GM12878 (cell line): ENCODE results near the gene FAP. TPM values are rescaled to one million over a fixed set of nuclear protein-coding genes. Genes with fewer than 3 reads are reported as not detected.

Experiments used
- ATAC-seq: fragments of 200-7000 bp; cut with Tn5 transposase; 3 replicates; pipeline ENCODE4 v1.9.1; 2020; ENCODE audit warnings: mild to moderate bottlenecking, moderate library complexity
- BruUV-seq: library from RNA; stranded (reverse); fragments of 400-500 nt; replicated peaks from 2 replicates; lab custom pipeline; 2021; lab: Mats Ljungman, UMichigan
- CTCF ChIA-PET: fragments of 300-600 bp; sonication (Branson Sonifier 250); formaldehyde crosslinking; extraction: SDS; loops from one replicate; lab custom pipeline; 2021; ENCODE audit warnings: inconsistent platforms; lab: Yijun Ruan, JAX
- POLR2A ChIA-PET: fragments of 350-600 bp; formaldehyde crosslinking; extraction: SDS; loops from one replicate; lab custom pipeline; 2021; ENCODE audit warnings: inconsistent platforms; lab: Charles Lee
- RAD21 ChIA-PET: fragments of 300-600 bp; sonication (Branson Sonifier 250); formaldehyde crosslinking; loops from one replicate; lab custom pipeline; 2023; ENCODE audit warnings: antibody characterized with exemption; ENCODE audit not compliant: unreplicated experiment; lab: Charles Lee
- SMC1A ChIA-PET: fragments of 300-600 bp; sonication (Branson Sonifier 250); formaldehyde crosslinking; loops from one replicate; lab custom pipeline; 2023; ENCODE audit not compliant: unreplicated experiment, uncharacterized antibody; lab: Charles Lee
- DNase-seq: peaks from one replicate; pipeline ENCODE4 v3.0.0-alpha.2; 2011; ENCODE audit warnings: low read depth, low spot score
- FAIRE-seq: peaks from 3 replicates; lab custom pipeline; 2011; peaks lifted over from hg19 to GRCh38; lab: Jason Lieb, UNC
- H2AFZ ChIP-seq: 2 replicates; pipeline ENCODE4 v1.6.0; 2011; ENCODE audit warnings: low read depth, low read length, control low read depth; ENCODE audit not compliant: control insufficient read depth
- H3K27ac ChIP-seq: 2 replicates; pipeline ENCODE4 v1.5.1; 2011; ENCODE audit warnings: control low read depth; ENCODE audit not compliant: control insufficient read depth, insufficient read depth
- H3K27me3 ChIP-seq, 2 experiments: replicated peaks in 1 of 2; 2 replicates each; pipeline versions ENCODE4 v1.6.0 to v1.6.1; 2011; ENCODE audit warnings: low read length in 1 of 2; ENCODE audit not compliant: control insufficient read depth in 2 of 2, insufficient read depth in 2 of 2
- H3K36me3 ChIP-seq, 2 experiments: 2 replicates each; pipeline ENCODE4 v1.5.1; 2011; ENCODE audit warnings: low read length in 1 of 2; ENCODE audit not compliant: control insufficient read depth in 2 of 2, insufficient read depth in 2 of 2
- H3K4me1 ChIP-seq: 2 replicates; pipeline ENCODE4 v1.6.1; 2011; ENCODE audit warnings: mild to moderate bottlenecking, low read length, moderate library complexity, mixed read lengths; ENCODE audit not compliant: control insufficient read depth, insufficient read depth
- H3K4me2 ChIP-seq: 2 replicates; pipeline ENCODE4 v1.6.0; 2011; ENCODE audit warnings: control low read depth; ENCODE audit not compliant: control insufficient read depth, insufficient read depth
- H3K4me3 ChIP-seq: fragments of 200-600 bp; sonication (generic); 2 replicates; pipeline ENCODE4 v1.5.1; 2016
- H3K79me2 ChIP-seq: 2 replicates; pipeline ENCODE4 v1.6.0; 2011; ENCODE audit warnings: low read length; ENCODE audit not compliant: control insufficient read depth, insufficient read depth
- H3K9ac ChIP-seq: 2 replicates; pipeline ENCODE4 v1.8.0; 2011; ENCODE audit warnings: low read length, control low read depth, mixed read lengths; ENCODE audit not compliant: control insufficient read depth, insufficient read depth
- H3K9me3 ChIP-seq: replicated peaks from 3 replicates; pipeline ENCODE4 v1.5.1; 2011; ENCODE audit warnings: mild to moderate bottlenecking, low read length; ENCODE audit not compliant: control insufficient read depth, insufficient read depth
- H4K20me1 ChIP-seq: 2 replicates; pipeline ENCODE4 v1.6.0; 2011; ENCODE audit not compliant: control insufficient read depth, insufficient read depth
- JUNB ChIP-seq: IDR thresholded peaks from 2 replicates; pipeline ENCODE4 v1.6.1; 2016; ENCODE audit warnings: antibody characterized with exemption, mild to moderate bottlenecking
- MEF2B ChIP-seq: fragments of 450-650 bp; IDR thresholded peaks from 2 replicates; pipeline ENCODE4 v1.6.1; 2018; ENCODE audit warnings: mild to moderate bottlenecking, moderate library complexity; ENCODE audit not compliant: partially characterized antibody, poor library complexity, severe bottlenecking
- MTA3 ChIP-seq: IDR thresholded peaks from 2 replicates; pipeline ENCODE4 v1.6.1; 2012; ENCODE audit warnings: low read length, inconsistent platforms, borderline replicate concordance
- MYB ChIP-seq: fragments of 150-350 bp; IDR thresholded peaks from 2 replicates; pipeline ENCODE4 v1.6.1; 2014; ENCODE audit warnings: mild to moderate bottlenecking, low read depth, low read length, borderline replicate concordance
- POLR2AphosphoS5 ChIP-seq: IDR thresholded peaks from 2 replicates; pipeline ENCODE4 v1.6.1; 2011; ENCODE audit warnings: mild to moderate bottlenecking, low read length, inconsistent platforms
- RFX5 ChIP-seq: IDR thresholded peaks from 2 replicates; pipeline ENCODE4 v1.6.1; 2011; ENCODE audit warnings: low read depth, low read length, improper control_type of control experiment
- WGBS: methylation state at CpG from one replicate; pipeline ENCODE4 v1.1.6; 2016; ENCODE audit warnings: low lambda C conversion rate; ENCODE audit not compliant: insufficient replicate concordance, insufficient coverage; ENCODE audit errors: missing lambda C conversion rate; 5-methylcytosine and 5-hydroxymethylcytosine counted together
- in situ Hi-C: fragments of 300-500 bp; cut with MboI; formaldehyde crosslinking; loops from 9 replicates; pipeline ENCODE4 v1.14.3; 2018; ENCODE audit warnings: mixed read lengths
- intact Hi-C: fragments of 100-400 bp; cut with micrococcal nuclease; formaldehyde crosslinking; loops from one replicate; pipeline ENCODE4 v1.14.2; 2022; ENCODE audit not compliant: unreplicated experiment
- polyA plus RNA-seq, 11 experiments: library from polyadenylated mRNA; depleted of rRNA in 4 of 11; unstranded in 6 of 11; stranded (reverse) in 5 of 11; fragments of >200 nt; fragmentation: Nextera tagmentation in 4 of 11; fragmentation: Illumina TruSeq in 1 of 11; extraction: Ambion mirVana in 4 of 11; extraction: Trizol in 1 of 11; gene quantifications; 1 replicate in 1 of 11; 2 replicates in 10 of 11; pipeline versions ENCODE4 v1.2.1 to v1.2.3, GENCODE V29; 2011 to 2016; ENCODE audit warnings: inconsistent platforms in 2 of 11, missing spikeins in 2 of 11, low read depth in 1 of 11
- total RNA-seq, 4 experiments: library from RNA; depleted of rRNA in 3 of 4; stranded (reverse); fragments of >200 nt in 3 of 4; fragmentation: Illumina TruSeq in 1 of 4; extraction: Trizol in 1 of 4; gene quantifications; 2 replicates each; pipeline versions ENCODE4 v1.2.1 to v1.2.3, GENCODE V29; 2013 to 2021
- TF ChIP-seq, protein P1 (sequence below): IDR thresholded peaks from 2 replicates; pipeline ENCODE4 v1.6.1; 2012; ENCODE audit warnings: improper control_type of control experiment, low read depth, low read length; ENCODE audit not compliant: insufficient replicate concordance
- TF ChIP-seq, protein P2 (sequence below): IDR thresholded peaks from 2 replicates; pipeline ENCODE4 v1.6.1; 2012; ENCODE audit warnings: low read depth, low read length, improper control_type of control experiment
- TF ChIP-seq, protein P3 (sequence below): IDR thresholded peaks from 2 replicates; pipeline ENCODE4 v1.6.1; 2011; ENCODE audit warnings: mild to moderate bottlenecking, low read depth, low read length, moderate library complexity; ENCODE audit not compliant: insufficient replicate concordance

Gene FAP
- total and polyA plus RNA-seq, 10 of the 15 experiments (the other 5 are each of a cell fraction or from before 2014, with no cell fraction given), result 0.16 TPM; not detected in 9

DNA sequence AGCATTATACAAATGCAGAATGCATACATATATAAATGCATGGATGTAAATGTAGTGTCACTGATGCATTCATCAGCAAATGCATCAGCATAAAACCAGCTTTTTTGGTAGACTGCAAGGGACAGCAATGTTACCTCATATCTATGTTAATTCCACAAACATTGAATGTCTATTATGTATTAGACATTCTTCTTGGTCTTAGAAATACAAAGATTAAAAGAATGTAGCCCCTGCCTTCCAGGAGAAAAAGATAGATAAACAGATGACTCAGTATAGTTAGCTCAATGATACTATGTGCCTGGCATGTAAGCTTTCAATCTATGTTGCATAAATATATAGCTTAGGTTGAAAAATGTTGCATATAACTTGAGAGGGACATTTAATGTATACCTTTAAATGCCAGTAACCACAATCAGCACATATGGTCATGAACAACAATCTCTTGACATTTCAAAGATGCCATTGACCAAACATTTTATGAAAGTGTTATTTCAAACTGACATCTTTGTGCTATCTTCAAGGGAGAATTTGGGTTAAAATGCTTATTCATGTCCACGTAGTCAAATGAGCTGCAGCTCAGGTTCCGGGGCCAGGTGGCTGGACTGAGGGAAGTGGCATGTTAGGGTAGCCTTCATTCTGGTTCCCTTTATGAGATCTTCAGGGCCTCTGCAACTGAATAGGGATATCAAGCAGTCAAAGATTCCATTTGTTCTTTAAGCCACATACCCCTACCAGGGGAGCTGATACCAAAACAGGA is 46.0 kb downstream of the FAP start:
- H3K79me2 ChIP-seq, result no peaks in the 10 kb centered on the region
- in situ Hi-C loops (no loop called here), intact Hi-C loops (no loop called here)
- TF ChIP-seq MEF2B (no peak), MYB (no peak), MTA3 (no peak), POLR2AphosphoS5 (no peak), JUNB (no peak), RFX5 (no peak)
- TF ChIP-seq, protein P1, sequence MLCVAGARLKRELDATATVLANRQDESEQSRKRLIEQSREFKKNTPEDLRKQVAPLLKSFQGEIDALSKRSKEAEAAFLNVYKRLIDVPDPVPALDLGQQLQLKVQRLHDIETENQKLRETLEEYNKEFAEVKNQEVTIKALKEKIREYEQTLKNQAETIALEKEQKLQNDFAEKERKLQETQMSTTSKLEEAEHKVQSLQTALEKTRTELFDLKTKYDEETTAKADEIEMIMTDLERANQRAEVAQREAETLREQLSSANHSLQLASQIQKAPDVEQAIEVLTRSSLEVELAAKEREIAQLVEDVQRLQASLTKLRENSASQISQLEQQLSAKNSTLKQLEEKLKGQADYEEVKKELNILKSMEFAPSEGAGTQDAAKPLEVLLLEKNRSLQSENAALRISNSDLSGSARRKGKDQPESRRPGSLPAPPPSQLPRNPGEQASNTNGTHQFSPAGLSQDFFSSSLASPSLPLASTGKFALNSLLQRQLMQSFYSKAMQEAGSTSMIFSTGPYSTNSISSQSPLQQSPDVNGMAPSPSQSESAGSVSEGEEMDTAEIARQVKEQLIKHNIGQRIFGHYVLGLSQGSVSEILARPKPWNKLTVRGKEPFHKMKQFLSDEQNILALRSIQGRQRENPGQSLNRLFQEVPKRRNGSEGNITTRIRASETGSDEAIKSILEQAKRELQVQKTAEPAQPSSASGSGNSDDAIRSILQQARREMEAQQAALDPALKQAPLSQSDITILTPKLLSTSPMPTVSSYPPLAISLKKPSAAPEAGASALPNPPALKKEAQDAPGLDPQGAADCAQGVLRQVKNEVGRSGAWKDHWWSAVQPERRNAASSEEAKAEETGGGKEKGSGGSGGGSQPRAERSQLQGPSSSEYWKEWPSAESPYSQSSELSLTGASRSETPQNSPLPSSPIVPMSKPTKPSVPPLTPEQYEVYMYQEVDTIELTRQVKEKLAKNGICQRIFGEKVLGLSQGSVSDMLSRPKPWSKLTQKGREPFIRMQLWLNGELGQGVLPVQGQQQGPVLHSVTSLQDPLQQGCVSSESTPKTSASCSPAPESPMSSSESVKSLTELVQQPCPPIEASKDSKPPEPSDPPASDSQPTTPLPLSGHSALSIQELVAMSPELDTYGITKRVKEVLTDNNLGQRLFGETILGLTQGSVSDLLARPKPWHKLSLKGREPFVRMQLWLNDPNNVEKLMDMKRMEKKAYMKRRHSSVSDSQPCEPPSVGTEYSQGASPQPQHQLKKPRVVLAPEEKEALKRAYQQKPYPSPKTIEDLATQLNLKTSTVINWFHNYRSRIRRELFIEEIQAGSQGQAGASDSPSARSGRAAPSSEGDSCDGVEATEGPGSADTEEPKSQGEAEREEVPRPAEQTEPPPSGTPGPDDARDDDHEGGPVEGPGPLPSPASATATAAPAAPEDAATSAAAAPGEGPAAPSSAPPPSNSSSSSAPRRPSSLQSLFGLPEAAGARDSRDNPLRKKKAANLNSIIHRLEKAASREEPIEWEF, result no peak
- TF ChIP-seq, protein P2, sequence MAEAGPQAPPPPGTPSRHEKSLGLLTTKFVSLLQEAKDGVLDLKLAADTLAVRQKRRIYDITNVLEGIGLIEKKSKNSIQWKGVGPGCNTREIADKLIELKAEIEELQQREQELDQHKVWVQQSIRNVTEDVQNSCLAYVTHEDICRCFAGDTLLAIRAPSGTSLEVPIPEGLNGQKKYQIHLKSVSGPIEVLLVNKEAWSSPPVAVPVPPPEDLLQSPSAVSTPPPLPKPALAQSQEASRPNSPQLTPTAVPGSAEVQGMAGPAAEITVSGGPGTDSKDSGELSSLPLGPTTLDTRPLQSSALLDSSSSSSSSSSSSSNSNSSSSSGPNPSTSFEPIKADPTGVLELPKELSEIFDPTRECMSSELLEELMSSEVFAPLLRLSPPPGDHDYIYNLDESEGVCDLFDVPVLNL, result no peak
- TF ChIP-seq, protein P3, sequence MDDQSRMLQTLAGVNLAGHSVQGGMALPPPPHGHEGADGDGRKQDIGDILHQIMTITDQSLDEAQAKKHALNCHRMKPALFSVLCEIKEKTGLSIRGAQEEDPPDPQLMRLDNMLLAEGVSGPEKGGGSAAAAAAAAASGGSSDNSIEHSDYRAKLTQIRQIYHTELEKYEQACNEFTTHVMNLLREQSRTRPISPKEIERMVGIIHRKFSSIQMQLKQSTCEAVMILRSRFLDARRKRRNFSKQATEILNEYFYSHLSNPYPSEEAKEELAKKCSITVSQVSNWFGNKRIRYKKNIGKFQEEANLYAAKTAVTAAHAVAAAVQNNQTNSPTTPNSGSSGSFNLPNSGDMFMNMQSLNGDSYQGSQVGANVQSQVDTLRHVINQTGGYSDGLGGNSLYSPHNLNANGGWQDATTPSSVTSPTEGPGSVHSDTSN, result no peak
- RAD21 ChIA-PET, result no interaction called here
- no TSS peak for BruUV-seq
- no peaks in the 10 kb centered on the region for H3K4me1 ChIP-seq
- H3K27me3 ChIP-seq, result no peaks in the 10 kb centered on the region; a peak in 2 of 4 replicates
- no peaks in the 10 kb centered on the region for H4K20me1 ChIP-seq
- H3K4me2 ChIP-seq, result no peak overlapping the region
- WGBS, result 65% methylated on average over 2 of the region's 2 CpGs
- no peak overlapping the region for H3K9ac ChIP-seq
- POLR2A ChIA-PET, result no interaction called here
- no peaks in the 10 kb centered on the region for H3K36me3 ChIP-seq
- CTCF ChIA-PET, result interaction anchor here (0.6 to 2.7 kb wide), 2 partner anchors 24 to 44 kb away, joined by 3 to 12 read pairs; no protein-coding TSS in a partner anchor
- H2AFZ ChIP-seq, result no peak overlapping the region
- H3K27ac ChIP-seq, result no peak overlapping the region
- no peak overlapping the region for H3K4me3 ChIP-seq
- no peaks in the 10 kb centered on the region for H3K9me3 ChIP-seq
- no peak for DNase-seq
- SMC1A ChIA-PET, result interaction anchor here (0.6 kb wide), 1 partner anchor 22 kb away, joined by 3 read pairs; no protein-coding TSS in a partner anchor
- no peak for ATAC-seq
- FAIRE-seq, result no peak
